ENCODE data around the gene SSH3. TPM values are rescaled to one million over a fixed set of nuclear protein-coding genes. Genes with fewer than 3 reads are reported as not detected.

The SSH3 gene
- total RNA-seq, 1 experiment from 2014 or later = 5.5 TPM

- CTCF ChIA-PET = interaction anchor here (1.0 kb wide), 1 partner anchor 41 kb away, joined by 3 read pairs; no protein-coding TSS in a partner anchor
- Histone ChIP-seq H3K36me3 (ENCODE audit: insufficient read depth, low read length, poor library complexity, severe bottlenecking) (peaks cover 50% of the 10 kb centered on the region), H3K4me3 (ENCODE audit: low read depth, low read length, poor library complexity, severe bottlenecking) (peak overlapping the region; percentile 60)
Measured at GRCh38 chr11:67301951-67302516, 1.3 kb upstream of the SSH3 start.

DNA sequence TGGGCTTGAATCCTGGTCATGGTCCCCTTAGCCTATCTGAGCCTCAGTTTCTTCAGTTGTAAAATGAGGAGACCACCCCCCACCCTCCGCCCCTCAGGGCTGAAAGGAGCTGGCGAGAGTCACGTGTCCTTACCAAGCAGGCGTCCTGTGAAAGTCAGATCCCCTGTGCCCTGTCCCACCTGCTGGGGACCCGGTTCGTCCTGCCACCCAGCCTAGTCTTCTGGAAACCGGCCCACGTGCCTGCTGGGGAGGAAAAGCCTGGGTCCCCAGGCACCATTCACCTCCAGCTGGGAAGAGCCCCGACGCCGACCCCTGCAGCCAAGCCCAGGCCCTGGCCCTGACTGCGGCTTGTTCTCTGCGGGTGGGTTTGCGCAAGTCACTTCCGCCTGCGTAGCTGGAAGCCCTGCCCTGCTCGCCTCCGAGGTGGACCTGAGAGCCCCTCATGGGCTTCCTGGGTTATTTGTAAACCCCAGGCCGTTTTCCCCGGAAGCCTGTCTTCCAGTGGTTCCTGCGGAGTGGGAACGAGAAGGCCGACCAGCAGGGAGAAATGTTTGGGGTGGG lies 679 bp upstream of the SSH3 start:
- no peaks in the 10 kb centered on the region for H3K9me3 ChIP-seq (ENCODE audit: low read depth, low read length, poor library complexity, severe bottlenecking)
- intact Hi-C loops (cut with micrococcal nuclease; ENCODE audit: unreplicated experiment) = no loop called here
- peaks cover 49% of the 10 kb centered on the region for H3K36me3 ChIP-seq (ENCODE audit: insufficient read depth, low read length, poor library complexity, severe bottlenecking)
- ChIA-PET POLR2A (ENCODE audit: low non-redundant PET) (no interaction called here), CTCF (interaction anchor here (1.0 kb wide), 1 partner anchor 41 kb away, joined by 3 read pairs; no protein-coding TSS in a partner anchor)
- no TSS peak for BruUV-seq (replicated peaks)
- DNase-seq (ENCODE audit: low spot score) = no peak
- H3K4me1 ChIP-seq (ENCODE audit: insufficient read depth, low read length, poor library complexity, severe bottlenecking) = peaks cover 10% of the 10 kb centered on the region
- no peaks in the 10 kb centered on the region for H3K27me3 ChIP-seq (replicated peaks; ENCODE audit: insufficient read depth, low read depth, low read length, poor library complexity)
- peak overlapping the region; percentile 60 for H3K4me3 ChIP-seq (ENCODE audit: low read depth, low read length, poor library complexity, severe bottlenecking)
- peak overlapping the region; percentile 72 for H3K27ac ChIP-seq (ENCODE audit: low read depth, low read length, poor library complexity, severe bottlenecking)
- no peak for TF ChIP-seq EZH2 (IDR thresholded peaks at IDR 0.05; ENCODE audit: borderline replicate concordance, low read depth, low read length, poor library complexity, severe bottlenecking)
- no peak for TF ChIP-seq CTCF (conservative IDR thresholded peaks at IDR 0.05; ENCODE audit: low read depth, low read length)

More at GRCh38 chr11:67301951-67302516, 1.3 kb upstream of the SSH3 start:
- Histone ChIP-seq H3K27ac (ENCODE audit: low read depth, low read length, poor library complexity, severe bottlenecking) (peak overlapping the region; percentile 72), H3K27me3 (replicated peaks; ENCODE audit: insufficient read depth, low read depth, low read length, poor library complexity) (no peaks in the 10 kb centered on the region), H3K4me1 (ENCODE audit: insufficient read depth, low read length, poor library complexity, severe bottlenecking) (peaks cover 10% of the 10 kb centered on the region), H3K9me3 (ENCODE audit: low read depth, low read length, poor library complexity, severe bottlenecking) (no peaks in the 10 kb centered on the region)
- POLR2A ChIA-PET (ENCODE audit: low non-redundant PET) = interaction anchor here (0.6 kb wide), 1 partner anchor 100 kb away, joined by 7 read pairs; the partner anchor contains the start of gene PPP1CA
- TF ChIP-seq EZH2 (IDR thresholded peaks at IDR 0.05; ENCODE audit: borderline replicate concordance, low read depth, low read length, poor library complexity, severe bottlenecking) (no peak), CTCF (conservative IDR thresholded peaks at IDR 0.05; ENCODE audit: low read depth, low read length) (no peak)
- no TSS peak for BruUV-seq (replicated peaks)
- intact Hi-C loops (cut with micrococcal nuclease; ENCODE audit: unreplicated experiment) = no loop called here
- peak; percentile 80 for DNase-seq (ENCODE audit: low spot score)

GRCh38 chr11:67303835-67304411 lies 593 bp downstream of the SSH3 start:
- H3K4me1 ChIP-seq (ENCODE audit: insufficient read depth, low read length, poor library complexity, severe bottlenecking) = peaks cover 10% of the 10 kb centered on the region
- TF ChIP-seq CTCF (conservative IDR thresholded peaks at IDR 0.05; ENCODE audit: low read depth, low read length) (no peak), EZH2 (IDR thresholded peaks at IDR 0.05; ENCODE audit: borderline replicate concordance, low read depth, low read length, poor library complexity, severe bottlenecking) (no peak)
- peak overlapping the region; percentile 60 for H3K4me3 ChIP-seq (ENCODE audit: low read depth, low read length, poor library complexity, severe bottlenecking)
- no peak for DNase-seq (ENCODE audit: low spot score)
- ChIA-PET CTCF (no interaction called here), POLR2A (ENCODE audit: low non-redundant PET) (no interaction called here)
- no peaks in the 10 kb centered on the region for H3K27me3 ChIP-seq (replicated peaks; ENCODE audit: insufficient read depth, low read depth, low read length, poor library complexity)
- intact Hi-C loops (cut with micrococcal nuclease; ENCODE audit: unreplicated experiment) = no loop called here
- H3K9me3 ChIP-seq (ENCODE audit: low read depth, low read length, poor library complexity, severe bottlenecking) = no peaks in the 10 kb centered on the region
- peaks cover 36% of the 10 kb centered on the region for H3K36me3 ChIP-seq (ENCODE audit: insufficient read depth, low read length, poor library complexity, severe bottlenecking)
- no TSS peak for BruUV-seq (replicated peaks)
- peak overlapping the region; percentile 72 for H3K27ac ChIP-seq (ENCODE audit: low read depth, low read length, poor library complexity, severe bottlenecking)

All from A673 (cell line).